Measurements from ENCODE around the gene EFL1. TPM values are rescaled to one million over a fixed set of nuclear protein-coding genes. Genes with fewer than 3 reads are reported as not detected.
"Not testable (repeated sequence)": the region's sequence is repeated elsewhere in the genome, so short reads cannot be mapped to it uniquely, and the experiment has no call there.

Gene EFL1
- total and polyA plus RNA-seq, 4 donors: 5.5 to 15.1 (median 10.3) TPM

- H3K4me3 ChIP-seq (ENCODE audit: low read length in 2 of 2); intact Hi-C loops (cut with DNase I); ATAC-seq (ENCODE audit: low FRiP score); H3K4me1 ChIP-seq (ENCODE audit: control insufficient read depth in 1 of 2, insufficient read depth in 2 of 2, low read length in 2 of 2); H3K27ac ChIP-seq (ENCODE audit: low read depth in 1 of 2, low read length in 2 of 2); DNase-seq; H3K36me3 ChIP-seq (ENCODE audit: control insufficient read depth in 1 of 2, insufficient read depth in 2 of 2, low read length in 1 of 2); H3K27me3 ChIP-seq (ENCODE audit: control insufficient read depth in 1 of 2, insufficient read depth in 2 of 2, low read length in 1 of 2); H3K9me3 ChIP-seq (ENCODE audit: control insufficient read depth, low read length): not testable (repeated sequence)
- 97 to 98% methylated on average over 2 of the region's 2 CpGs for WGBS, 2 donors
Observed at GRCh38 chr15:82288202-82288601, 25.7 kb upstream of the EFL1 start.

GRCh38 chr15:82286475-82286874, 23.9 kb upstream of the EFL1 start:
- H3K27me3 ChIP-seq (ENCODE audit: control insufficient read depth in 1 of 2, insufficient read depth in 2 of 2, low read length in 1 of 2); intact Hi-C loops (cut with DNase I); H3K4me3 ChIP-seq (ENCODE audit: low read length in 2 of 2); H3K9me3 ChIP-seq (ENCODE audit: control insufficient read depth, low read length); H3K36me3 ChIP-seq (ENCODE audit: control insufficient read depth in 1 of 2, insufficient read depth in 2 of 2, low read length in 1 of 2); DNase-seq; ATAC-seq (ENCODE audit: low FRiP score); H3K4me1 ChIP-seq (ENCODE audit: control insufficient read depth in 1 of 2, insufficient read depth in 2 of 2, low read length in 2 of 2); H3K27ac ChIP-seq (ENCODE audit: low read depth in 1 of 2, low read length in 2 of 2): not testable (repeated sequence)
- WGBS, 2 donors: 84 to 87% methylated on average over 4 of the region's 4 CpGs

GRCh38 chr15:82284381-82284780, 21.8 kb upstream of the EFL1 start:
- DNase-seq; H3K27ac ChIP-seq (ENCODE audit: low read depth in 1 of 2, low read length in 2 of 2); H3K27me3 ChIP-seq (ENCODE audit: control insufficient read depth in 1 of 2, insufficient read depth in 2 of 2, low read length in 1 of 2); H3K4me1 ChIP-seq (ENCODE audit: control insufficient read depth in 1 of 2, insufficient read depth in 2 of 2, low read length in 2 of 2); H3K36me3 ChIP-seq (ENCODE audit: control insufficient read depth in 1 of 2, insufficient read depth in 2 of 2, low read length in 1 of 2); H3K4me3 ChIP-seq (ENCODE audit: low read length in 2 of 2); intact Hi-C loops (cut with DNase I); H3K9me3 ChIP-seq (ENCODE audit: control insufficient read depth, low read length); ATAC-seq (ENCODE audit: low FRiP score): not testable (repeated sequence)
- 88 to 100% methylated on average over 1 of the region's 2 CpGs for WGBS, 2 donors

- H3K36me3 ChIP-seq (ENCODE audit: control insufficient read depth in 1 of 2, insufficient read depth in 2 of 2, low read length in 1 of 2); H3K9me3 ChIP-seq (ENCODE audit: control insufficient read depth, low read length); H3K4me3 ChIP-seq (ENCODE audit: low read length in 2 of 2); intact Hi-C loops (cut with DNase I); H3K27me3 ChIP-seq (ENCODE audit: control insufficient read depth in 1 of 2, insufficient read depth in 2 of 2, low read length in 1 of 2); H3K4me1 ChIP-seq (ENCODE audit: control insufficient read depth in 1 of 2, insufficient read depth in 2 of 2, low read length in 2 of 2); ATAC-seq (ENCODE audit: low FRiP score); DNase-seq; H3K27ac ChIP-seq (ENCODE audit: low read depth in 1 of 2, low read length in 2 of 2): not testable (repeated sequence)
- WGBS, 2 donors: 90% methylated on average over 4 of the region's 4 CpGs
Observed at GRCh38 chr15:82282386-82282785, 19.9 kb upstream of the EFL1 start.

GRCh38 chr15:82281276-82281675, 18.7 kb upstream of the EFL1 start:
- H3K27me3 ChIP-seq (ENCODE audit: control insufficient read depth in 1 of 2, insufficient read depth in 2 of 2, low read length in 1 of 2); H3K36me3 ChIP-seq (ENCODE audit: control insufficient read depth in 1 of 2, insufficient read depth in 2 of 2, low read length in 1 of 2); ATAC-seq (ENCODE audit: low FRiP score); H3K4me3 ChIP-seq (ENCODE audit: low read length in 2 of 2); H3K4me1 ChIP-seq (ENCODE audit: control insufficient read depth in 1 of 2, insufficient read depth in 2 of 2, low read length in 2 of 2); H3K27ac ChIP-seq (ENCODE audit: low read depth in 1 of 2, low read length in 2 of 2); intact Hi-C loops (cut with DNase I); DNase-seq; H3K9me3 ChIP-seq (ENCODE audit: control insufficient read depth, low read length): not testable (repeated sequence)

GRCh38 chr15:82275410-82275809, 12.9 kb upstream of the EFL1 start:
- no peak for ATAC-seq (ENCODE audit: low FRiP score)

GRCh38 chr15:82272154-82272553, 9.6 kb upstream of the EFL1 start:
- H3K27ac ChIP-seq (ENCODE audit: low read depth in 1 of 2, low read length in 2 of 2): no peak overlapping the region
- no peaks in the 10 kb centered on the region for H3K9me3 ChIP-seq (ENCODE audit: control insufficient read depth, low read length)
- ATAC-seq (ENCODE audit: low FRiP score) (no peak), DNase-seq (no peak)
- no peaks in the 10 kb centered on the region for H3K4me1 ChIP-seq (ENCODE audit: control insufficient read depth in 1 of 2, insufficient read depth in 2 of 2, low read length in 2 of 2)
- no peaks in the 10 kb centered on the region for H3K36me3 ChIP-seq (ENCODE audit: control insufficient read depth in 1 of 2, insufficient read depth in 2 of 2, low read length in 1 of 2)
- H3K4me3 ChIP-seq (ENCODE audit: low read length in 2 of 2): no peak overlapping the region
- 82 to 83% methylated on average over 2 of the region's 2 CpGs for whole genome bisulfite sequencing, 2 donors
- H3K27me3 ChIP-seq (ENCODE audit: control insufficient read depth in 1 of 2, insufficient read depth in 2 of 2, low read length in 1 of 2): no peaks in the 10 kb centered on the region
- intact Hi-C loops (cut with DNase I): no loop called here

More at GRCh38 chr15:82275410-82275809, 12.9 kb upstream of the EFL1 start:
- H3K27ac ChIP-seq (ENCODE audit: low read depth in 1 of 2, low read length in 2 of 2): no peak overlapping the region
- no peaks in the 10 kb centered on the region for H3K36me3 ChIP-seq (ENCODE audit: control insufficient read depth in 1 of 2, insufficient read depth in 2 of 2, low read length in 1 of 2)
- no peaks in the 10 kb centered on the region for H3K9me3 ChIP-seq (ENCODE audit: control insufficient read depth, low read length)
- intact Hi-C loops (cut with DNase I): no loop called here
- H3K27me3 ChIP-seq (ENCODE audit: control insufficient read depth in 1 of 2, insufficient read depth in 2 of 2, low read length in 1 of 2): no peaks in the 10 kb centered on the region
- no peak overlapping the region for H3K4me3 ChIP-seq (ENCODE audit: low read length in 2 of 2)
- DNase-seq: no peak
- H3K4me1 ChIP-seq (ENCODE audit: control insufficient read depth in 1 of 2, insufficient read depth in 2 of 2, low read length in 2 of 2): no peaks in the 10 kb centered on the region

GRCh38 chr15:82268454-82268853, 5.9 kb upstream of the EFL1 start:
- 32 to 66% methylated on average over 2 of the region's 2 CpGs for WGBS, 2 donors
- intact Hi-C loops (cut with DNase I); H3K36me3 ChIP-seq (ENCODE audit: control insufficient read depth in 1 of 2, insufficient read depth in 2 of 2, low read length in 1 of 2); H3K27ac ChIP-seq (ENCODE audit: low read depth in 1 of 2, low read length in 2 of 2); H3K4me3 ChIP-seq (ENCODE audit: low read length in 2 of 2); ATAC-seq (ENCODE audit: low FRiP score); DNase-seq; H3K9me3 ChIP-seq (ENCODE audit: control insufficient read depth, low read length); H3K4me1 ChIP-seq (ENCODE audit: control insufficient read depth in 1 of 2, insufficient read depth in 2 of 2, low read length in 2 of 2); H3K27me3 ChIP-seq (ENCODE audit: control insufficient read depth in 1 of 2, insufficient read depth in 2 of 2, low read length in 1 of 2): not testable (repeated sequence)

GRCh38 chr15:82267137-82267536, 4.6 kb upstream of the EFL1 start:
- H3K27ac ChIP-seq (ENCODE audit: low read depth in 1 of 2, low read length in 2 of 2); H3K4me1 ChIP-seq (ENCODE audit: control insufficient read depth in 1 of 2, insufficient read depth in 2 of 2, low read length in 2 of 2); ATAC-seq (ENCODE audit: low FRiP score); H3K4me3 ChIP-seq (ENCODE audit: low read length in 2 of 2); intact Hi-C loops (cut with DNase I); DNase-seq; H3K9me3 ChIP-seq (ENCODE audit: control insufficient read depth, low read length); H3K27me3 ChIP-seq (ENCODE audit: control insufficient read depth in 1 of 2, insufficient read depth in 2 of 2, low read length in 1 of 2); H3K36me3 ChIP-seq (ENCODE audit: control insufficient read depth in 1 of 2, insufficient read depth in 2 of 2, low read length in 1 of 2): not testable (repeated sequence)
- WGBS, 2 donors: 70 to 86% methylated on average over 2 of the region's 2 CpGs
